Colonic mucosa (tissue), 4 donors: ENCODE data around the gene SIPA1L3. TPM values are rescaled to one million over a fixed set of nuclear protein-coding genes. Genes with fewer than 3 reads are reported as not detected.
A peak's percentile ranks its signal among the peaks of the same experiment; 100 is the strongest.

ENCODE experiments used
- DNase-seq: peaks from one replicate; pipeline ENCODE4 v3.0.0-alpha.2; 2020
- H3K27ac ChIP-seq: fragments of 200-600 bp; one replicate; pipeline ENCODE4 v1.8.0; 2021
- H3K27me3 ChIP-seq: fragments of 200-600 bp; one replicate; pipeline ENCODE4 v1.8.0; 2021
- H3K36me3 ChIP-seq: fragments of 200-600 bp; one replicate; pipeline ENCODE4 v1.8.0; 2021
- H3K4me1 ChIP-seq: fragments of 200-600 bp; one replicate; pipeline ENCODE4 v1.8.0; 2021; ENCODE audit warnings: mild to moderate bottlenecking
- H3K4me3 ChIP-seq: fragments of 200-600 bp; one replicate; pipeline ENCODE4 v1.8.0; 2021
- H3K9ac ChIP-seq, 2 donors: one replicate each; pipeline ENCODE4 v1.7.0; 2013; ENCODE audit warnings: control low read depth in 2 of 2, low read depth in 2 of 2, low read length in 2 of 2
- H3K9me3 ChIP-seq: fragments of 200-600 bp; one replicate; pipeline ENCODE4 v1.8.0; 2021
- CTCF ChIP-seq: fragments of 200-600 bp; IDR thresholded peaks from one replicate; pipeline ENCODE4 v1.8.0; 2022; ENCODE audit warnings: antibody characterized with exemption, mild to moderate bottlenecking
- intact Hi-C: fragments of 100-400 bp; cut with DNase I; formaldehyde crosslinking; loops from one replicate; pipeline ENCODE4 v1.14.1; 2022
- total RNA-seq, 2 donors: library from RNA; stranded (reverse); fragmentation: NEBNext Ultra II Directional in 1 of 2; extraction: Animal tissue kit (Norgen Biotek cat#: 25700) in 1 of 2; gene quantifications; one replicate each; pipeline ENCODE4 v1.2.1, GENCODE V29; 2021
- donor health status: healthy.
- donor health status: DM: no; HTN: no; CAD: no.
- donor health status: DM: no; HTN: no; CAD: no.

Gene SIPA1L3
- total RNA-seq, 2 donors from 2014 or later = 98.6 to 113 TPM

- no peak overlapping the region for H3K27ac ChIP-seq
Measured at GRCh38 chr19:38245826-38246498, 339.0 kb downstream of the SIPA1L3 start.

DNA sequence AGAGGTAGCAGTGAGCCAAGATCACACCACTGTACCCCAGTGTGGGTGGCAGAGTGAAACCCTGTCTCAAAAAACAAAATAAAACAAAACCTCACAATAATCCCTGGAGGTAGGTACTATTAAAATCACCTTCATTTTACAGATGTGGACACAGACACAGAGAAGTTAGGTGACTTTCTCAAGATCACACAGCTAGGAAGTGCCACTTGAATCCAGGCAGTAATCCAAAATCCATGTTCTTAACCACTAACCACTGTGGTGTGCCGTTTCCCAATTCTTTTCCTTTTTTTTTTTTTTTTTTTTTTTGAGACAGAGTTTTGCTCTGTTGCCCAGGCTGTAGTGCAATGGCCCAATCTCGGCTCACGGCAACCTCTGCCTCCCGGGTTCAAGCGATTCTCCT, 340.1 kb downstream of the SIPA1L3 start:
- DNase-seq = no peak

More at GRCh38 chr19:38245826-38246498, 339.0 kb downstream of the SIPA1L3 start:
- Histone ChIP-seq H3K27me3 (no peaks in the 10 kb centered on the region), H3K9me3 (no peaks in the 10 kb centered on the region), H3K36me3 (no peaks in the 10 kb centered on the region), H3K4me1 (peaks cover 7% of the 10 kb centered on the region), H3K9ac (no peak overlapping the region), H3K4me3 (no peak overlapping the region)
- no peak for DNase-seq
- intact Hi-C loops = loop anchor here (2.0 kb wide), 1 partner anchor 89 kb away; the partner anchor contains the start of gene CATSPERG
- no peak for TF ChIP-seq CTCF

DNA sequence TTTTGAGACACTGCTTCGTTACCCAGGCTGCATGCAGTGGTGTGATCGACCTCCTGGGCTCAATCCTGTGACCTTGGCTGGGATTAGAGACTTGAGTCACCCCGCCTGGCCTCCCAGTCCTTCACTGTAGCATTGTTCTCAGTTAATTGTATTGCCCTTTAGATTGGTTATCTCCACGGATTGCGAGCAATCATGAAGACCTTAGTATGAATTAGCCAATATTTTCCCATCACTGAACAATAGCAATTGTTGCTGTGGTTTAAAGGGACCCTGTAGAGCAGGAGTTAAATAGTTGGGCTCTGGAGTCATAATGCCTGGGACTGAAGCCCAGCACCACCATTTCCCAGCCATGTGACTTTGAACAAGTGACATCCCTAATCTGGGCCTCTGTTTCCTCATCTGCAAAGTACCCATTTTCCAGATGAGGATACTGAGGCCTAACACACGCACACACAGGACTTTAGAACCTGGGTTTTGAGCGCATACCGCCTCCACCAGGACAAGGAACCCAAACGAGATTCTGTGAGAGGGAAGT, 340.8 kb downstream of the SIPA1L3 start:
- no peak for TF ChIP-seq CTCF
- Histone ChIP-seq H3K27ac (no peak overlapping the region), H3K4me1 (peaks cover 7% of the 10 kb centered on the region), H3K4me3 (no peak overlapping the region), H3K9ac (peak overlapping the region in 1 of 2 donors; percentile 30), H3K36me3 (no peaks in the 10 kb centered on the region), H3K9me3 (no peaks in the 10 kb centered on the region), H3K27me3 (no peaks in the 10 kb centered on the region)
- intact Hi-C loops = no loop called here
- DNase-seq = no peak

More for the DNA sequence above, 340.1 kb downstream of the SIPA1L3 start:
- H3K9me3 ChIP-seq = no peaks in the 10 kb centered on the region
- H3K36me3 ChIP-seq = no peaks in the 10 kb centered on the region
- TF ChIP-seq CTCF = no peak
- intact Hi-C loops = no loop called here
- H3K9ac ChIP-seq = no peak overlapping the region
- H3K27me3 ChIP-seq = no peaks in the 10 kb centered on the region
- H3K27ac ChIP-seq = no peak overlapping the region
- no peak overlapping the region for H3K4me3 ChIP-seq
- peaks cover 7% of the 10 kb centered on the region for H3K4me1 ChIP-seq

- no peak for DNase-seq
- H3K4me3 ChIP-seq = no peak overlapping the region
- H3K27ac ChIP-seq = no peak overlapping the region
- H3K4me1 ChIP-seq = peaks cover 7% of the 10 kb centered on the region
- no peak for TF ChIP-seq CTCF
- peak overlapping the region in 1 of 2 donors; percentile 30 for H3K9ac ChIP-seq
- no peaks in the 10 kb centered on the region for H3K9me3 ChIP-seq
- H3K36me3 ChIP-seq = no peaks in the 10 kb centered on the region
- H3K27me3 ChIP-seq = no peaks in the 10 kb centered on the region
- intact Hi-C loops = no loop called here
Measured at GRCh38 chr19:38248421-38248820, 341.4 kb downstream of the SIPA1L3 start.

- Histone ChIP-seq H3K4me3 (no peak overlapping the region), H3K9me3 (no peaks in the 10 kb centered on the region), H3K27me3 (no peaks in the 10 kb centered on the region), H3K9ac (peak overlapping the region in 1 of 2 donors; percentile 19), H3K4me1 (no peaks in the 10 kb centered on the region), H3K27ac (peak overlapping the region; percentile 68), H3K36me3 (no peaks in the 10 kb centered on the region)
- intact Hi-C loops = no loop called here
- no peak for TF ChIP-seq CTCF
- no peak for DNase-seq
Measured at GRCh38 chr19:38250428-38250820, 343.4 kb downstream of the SIPA1L3 start.
